Measurements from ENCODE around the gene DPT.

Gene DPT

DNA sequence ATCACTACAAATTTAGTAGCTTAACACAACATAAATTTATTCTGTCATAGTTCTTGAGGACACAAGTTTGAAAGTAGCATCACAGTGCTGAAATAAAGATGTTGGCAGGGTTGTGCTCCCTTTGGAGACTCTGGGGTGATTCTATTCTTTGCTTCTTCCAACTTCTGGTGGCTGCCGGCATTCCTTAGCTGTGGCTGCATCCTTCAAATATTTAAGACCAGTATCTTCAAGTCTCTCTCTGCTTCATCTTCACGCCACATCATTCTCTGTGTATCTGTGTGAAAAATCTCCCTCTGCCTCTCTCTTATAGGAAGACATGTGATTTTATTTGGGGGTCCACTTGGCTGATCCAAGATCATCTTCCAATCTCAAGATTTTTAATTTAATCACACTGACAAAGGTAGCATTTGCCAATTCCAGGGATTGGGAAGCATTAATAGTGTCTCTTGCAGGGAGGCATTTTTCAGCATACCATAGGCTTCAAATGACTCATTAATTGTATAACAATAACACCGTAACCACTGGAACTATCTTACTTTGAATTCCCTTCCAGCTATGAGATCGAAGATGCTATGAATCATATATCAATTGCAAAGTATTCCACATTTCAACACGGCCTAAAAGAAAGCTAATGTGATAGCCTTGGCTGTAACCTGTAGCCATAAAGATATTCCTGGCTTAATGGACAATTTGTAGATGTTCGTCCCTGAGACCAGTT, 74.6 kb downstream of the DPT start:
- no peak for DNase-seq

DNA sequence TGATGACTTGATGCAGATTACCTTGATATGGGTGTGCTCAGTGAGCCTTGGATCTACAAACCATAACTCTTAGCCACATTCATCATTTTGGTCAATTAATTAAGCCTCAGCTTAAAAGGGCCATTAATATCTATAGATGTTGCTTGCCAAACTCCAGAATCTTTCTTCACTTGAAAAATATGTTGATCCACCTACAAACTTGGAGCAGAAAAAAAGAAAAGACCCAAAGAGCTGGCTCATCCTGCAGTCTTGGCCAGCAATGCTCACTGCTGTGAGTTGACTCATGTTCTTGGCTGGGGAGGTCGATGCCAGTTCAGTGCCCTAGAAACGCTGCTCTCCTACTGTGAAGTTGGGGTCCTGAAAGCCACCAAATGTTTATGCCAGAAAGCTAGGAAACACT, 75.4 kb downstream of the DPT start:
- DNase-seq = no peak

DNA sequence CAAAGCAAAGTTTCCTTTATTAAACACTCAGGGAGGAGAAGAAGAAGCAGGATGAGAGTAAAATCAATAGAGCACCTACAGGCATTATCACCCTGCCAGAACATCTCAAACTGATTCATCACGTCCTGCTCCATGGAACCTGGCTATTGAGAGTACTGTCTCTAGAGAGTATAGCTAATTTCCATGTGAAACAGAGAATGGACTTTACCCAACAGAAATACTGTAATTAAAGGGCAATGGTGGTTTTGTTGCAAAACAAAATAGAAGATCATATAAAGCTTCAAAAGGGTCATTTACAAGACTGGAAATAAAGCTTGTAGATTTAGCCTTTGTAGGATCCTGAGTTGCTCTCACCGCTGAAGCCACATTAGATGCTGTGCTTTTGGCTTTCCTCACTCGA, 83.3 kb downstream of the DPT start:
- DNase-seq = no peak

All from DMS79 treated with DMSO at 0.1 percent for 48 hours (cell line).